Aorta (tissue), 5 donors: ENCODE results near the gene CBX2. TPM values are rescaled to one million over a fixed set of nuclear protein-coding genes. Genes with fewer than 3 reads are reported as not detected.

Experiments used
- ATAC-seq: fragments of 200-7000 bp; cut with Tn5 transposase; one replicate; pipeline ENCODE4 v1.9.1; 2022; ENCODE audit warnings: moderate library complexity; ENCODE audit not compliant: low FRiP score
- DNase-seq, 2 donors: peaks; one replicate each; pipeline ENCODE4 v3.0.0-alpha.2; 2020
- H3K27ac ChIP-seq, 2 donors: one replicate each; pipeline ENCODE4 v1.5.1; 2013; ENCODE audit warnings: low read length in 2 of 2, mild to moderate bottlenecking in 2 of 2, moderate library complexity in 2 of 2, control low read depth in 1 of 2, inconsistent platforms in 1 of 2, low read depth in 1 of 2
- H3K27me3 ChIP-seq, 2 donors: one replicate each; pipeline ENCODE4 v1.6.1; 2013; ENCODE audit warnings: control low read depth in 1 of 2, low read length in 1 of 2, mild to moderate bottlenecking in 1 of 2, moderate library complexity in 1 of 2; ENCODE audit not compliant: insufficient read depth in 2 of 2, control insufficient read depth in 1 of 2
- H3K36me3 ChIP-seq, 2 donors: one replicate each; pipeline ENCODE4 v1.6.1; 2013; ENCODE audit warnings: control low read depth in 1 of 2, low read length in 1 of 2, mild to moderate bottlenecking in 1 of 2; ENCODE audit not compliant: insufficient read depth in 2 of 2, control insufficient read depth in 1 of 2
- H3K4me1 ChIP-seq, 2 donors: one replicate each; pipeline ENCODE4 v1.6.1; 2013; ENCODE audit warnings: low read length in 2 of 2, control low read depth in 1 of 2, mild to moderate bottlenecking in 1 of 2, moderate library complexity in 1 of 2; ENCODE audit not compliant: insufficient read depth in 2 of 2, control insufficient read depth in 1 of 2
- H3K4me3 ChIP-seq, 2 donors: one replicate each; pipeline ENCODE4 v1.5.1; 2013; ENCODE audit warnings: low read length in 2 of 2, control low read depth in 1 of 2, mild to moderate bottlenecking in 1 of 2
- H3K9me3 ChIP-seq: one replicate; pipeline ENCODE4 v1.6.1; 2013; ENCODE audit warnings: mild to moderate bottlenecking, low read length; ENCODE audit not compliant: control insufficient read depth
- WGBS, 2 donors: extraction: QIAGEN DNeasy Blood & Tissue Kit; methylation state at CpG; one replicate each; pipeline ENCODE4 v1.1.7; 2013; 5-methylcytosine and 5-hydroxymethylcytosine counted together
- intact Hi-C, 2 donors: fragments of 100-400 bp; cut with DNase I; formaldehyde crosslinking; loops; one replicate each; pipeline versions ENCODE4 v1.14.2 to v1.15.0; 2022
- polyA plus RNA-seq, 2 donors: library from polyadenylated mRNA; stranded (reverse); fragments of 200-250 nt; gene quantifications; one replicate each; pipeline ENCODE4 v1.2.3, GENCODE V29; 2013
- total RNA-seq, 2 donors: library from RNA; stranded (reverse); fragmentation: NEBNext Ultra II Directional; extraction: Animal tissue kit (Norgen Biotek cat#: 25700); gene quantifications; one replicate each; pipeline ENCODE4 v1.2.1, GENCODE V29; 2021
- donor health status: healthy with polysubstance abuse.
- donor health status: Bipolar disorder and iron deficiency.
- donor health status: DM: no; HTN: no; CAD: no.
- donor health status: DM: no; HTN: no; CAD: no.
- donor health status: DM: yes; HTN: yes; CAD: no.

Gene CBX2
- total and polyA plus RNA-seq, 4 donors = 1.2 to 4.5 TPM; not detected in 2

- ATAC-seq (no peak), DNase-seq (no peak)
- 3 to 6% methylated on average over 52 to 76 of the region's 76 CpGs for WGBS, 2 donors
- Histone ChIP-seq H3K4me3 (no peak overlapping the region), H3K27me3 (no peaks in the 10 kb centered on the region), H3K4me1 (no peaks in the 10 kb centered on the region), H3K27ac (no peak overlapping the region), H3K36me3 (no peaks in the 10 kb centered on the region), H3K9me3 (no peaks in the 10 kb centered on the region)
- intact Hi-C loops = no loop called here
These were observed 26.3 kb downstream of the CBX2 start for GRCh38 chr17:79803997-79804855.

GRCh38 chr17:79804856-79805696 lies 27.1 kb downstream of the CBX2 start:
- no peaks in the 10 kb centered on the region for H3K27me3 ChIP-seq
- H3K27ac ChIP-seq = no peak overlapping the region
- no peaks in the 10 kb centered on the region for H3K4me1 ChIP-seq
- 19 to 23% methylated on average over 22 of the region's 22 CpGs for WGBS, 2 donors
- no peak overlapping the region for H3K4me3 ChIP-seq
- no peaks in the 10 kb centered on the region for H3K36me3 ChIP-seq
- H3K9me3 ChIP-seq = no peaks in the 10 kb centered on the region
- ATAC-seq = no peak
- DNase-seq = no peak
- intact Hi-C loops = loop anchor here in 1 of 2 donors (5.0 kb wide), 1 partner anchor 37 kb away; no protein-coding TSS in a partner anchor

DNA sequence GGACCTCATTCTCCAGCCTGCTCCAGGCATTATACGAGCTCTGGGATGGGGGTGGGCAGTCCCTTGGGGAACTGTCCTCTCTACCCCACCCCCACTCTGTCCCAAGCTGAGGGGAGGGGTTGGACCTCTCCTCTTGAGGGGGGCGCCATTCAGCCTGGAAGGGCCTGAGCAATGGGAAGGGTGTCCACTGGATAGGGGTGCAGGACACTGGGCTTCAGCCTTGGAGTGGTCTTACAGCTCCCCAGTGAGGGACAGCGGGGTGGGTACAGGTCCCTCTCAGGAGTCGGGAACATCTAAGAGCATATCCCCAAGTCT lies 28.5 kb downstream of the CBX2 start:
- Histone ChIP-seq H3K36me3 (no peaks in the 10 kb centered on the region), H3K4me3 (no peak overlapping the region), H3K9me3 (no peaks in the 10 kb centered on the region), H3K27ac (no peak overlapping the region), H3K4me1 (no peaks in the 10 kb centered on the region), H3K27me3 (no peaks in the 10 kb centered on the region)
- DNase-seq = no peak
- WGBS, 2 donors = 23 to 25% methylated on average over 4 of the region's 4 CpGs
- no peak for ATAC-seq
- intact Hi-C loops = loop anchor here in 1 of 2 donors (5.0 kb wide), 1 partner anchor 36 kb away; no protein-coding TSS in a partner anchor

- Histone ChIP-seq H3K4me1 (no peaks in the 10 kb centered on the region), H3K27me3 (no peaks in the 10 kb centered on the region), H3K9me3 (no peaks in the 10 kb centered on the region), H3K36me3 (no peaks in the 10 kb centered on the region), H3K27ac (no peak overlapping the region), H3K4me3 (no peak overlapping the region)
- intact Hi-C loops = loop anchor here in 1 of 2 donors (5.0 kb wide), 1 partner anchor 35 kb away; no protein-coding TSS in a partner anchor
- no peak for DNase-seq
- 31% methylated on average over 13 of the region's 13 CpGs for WGBS, 2 donors
- no peak for ATAC-seq
These were observed 29.1 kb downstream of the CBX2 start for GRCh38 chr17:79806863-79807720.

DNA sequence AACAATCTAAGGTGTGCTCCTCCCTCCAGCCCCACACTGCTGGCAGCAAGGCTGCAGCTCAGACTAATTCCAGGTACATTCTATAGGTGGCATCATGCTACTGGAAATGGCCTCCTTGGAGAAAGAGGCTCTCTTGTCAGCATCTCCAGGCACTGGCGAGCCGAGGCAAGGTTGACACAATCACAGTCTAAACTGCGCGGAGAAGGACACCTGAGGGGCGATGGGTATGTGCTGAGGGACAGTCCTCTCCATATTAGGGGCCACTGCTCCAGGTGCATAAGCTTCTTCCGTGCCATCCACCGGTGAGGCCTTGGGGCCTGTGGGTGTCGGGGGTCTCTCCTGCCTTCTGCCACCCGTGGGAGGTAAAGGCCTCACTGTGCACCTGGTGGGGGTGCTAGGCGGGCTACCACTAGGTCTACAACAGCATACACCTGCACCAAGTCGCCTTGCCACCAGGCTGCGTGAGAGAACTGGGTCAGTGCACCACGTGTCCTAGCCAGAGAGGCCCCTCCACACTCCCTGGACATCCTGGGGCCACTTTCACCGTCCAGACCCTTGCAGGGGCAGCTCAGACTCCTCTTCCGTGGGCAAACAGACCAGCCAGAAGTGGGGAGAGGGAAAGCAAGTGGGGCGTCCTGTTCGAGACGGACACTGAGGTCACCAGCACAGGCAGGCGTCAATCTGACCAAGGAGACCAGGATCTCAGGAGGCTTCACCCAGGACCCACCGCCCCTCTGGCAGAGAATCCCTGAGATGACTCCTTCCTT lies 31.0 kb downstream of the CBX2 start:
- H3K36me3 ChIP-seq = no peaks in the 10 kb centered on the region
- H3K4me1 ChIP-seq = no peaks in the 10 kb centered on the region
- no peak for ATAC-seq
- no peaks in the 10 kb centered on the region for H3K9me3 ChIP-seq
- no peak overlapping the region for H3K27ac ChIP-seq
- 59 to 60% methylated on average over 19 to 20 of the region's 20 CpGs for WGBS, 2 donors
- no peaks in the 10 kb centered on the region for H3K27me3 ChIP-seq
- no peak for DNase-seq
- intact Hi-C loops = loop anchor here in 1 of 2 donors (5.0 kb wide), 1 partner anchor 33 kb away; no protein-coding TSS in a partner anchor
- no peak overlapping the region for H3K4me3 ChIP-seq

GRCh38 chr17:79809530-79810129 lies 31.7 kb downstream of the CBX2 start:
- intact Hi-C loops = loop anchor here in 1 of 2 donors (5.0 kb wide), 1 partner anchor 33 kb away; no protein-coding TSS in a partner anchor
- no peaks in the 10 kb centered on the region for H3K27me3 ChIP-seq

GRCh38 chr17:79810130-79811010 lies 32.4 kb downstream of the CBX2 start:
- DNase-seq (peak; percentile 77 to 89), ATAC-seq (no peak)
- H3K36me3 ChIP-seq = no peaks in the 10 kb centered on the region
- no peak overlapping the region for H3K27ac ChIP-seq
- WGBS, 2 donors = 1 to 2% methylated on average over 46 to 79 of the region's 79 CpGs
- H3K9me3 ChIP-seq = no peaks in the 10 kb centered on the region
- H3K27me3 ChIP-seq = no peaks in the 10 kb centered on the region
- H3K4me1 ChIP-seq = no peaks in the 10 kb centered on the region
- no peak overlapping the region for H3K4me3 ChIP-seq
- intact Hi-C loops = no loop called here

More at GRCh38 chr17:79809530-79810129, 31.7 kb downstream of the CBX2 start:
- Histone ChIP-seq H3K4me1 (no peaks in the 10 kb centered on the region), H3K9me3 (no peaks in the 10 kb centered on the region), H3K4me3 (no peak overlapping the region), H3K27ac (no peak overlapping the region), H3K36me3 (no peaks in the 10 kb centered on the region)
- 6% methylated on average over 37 to 40 of the region's 40 CpGs for WGBS, 2 donors
- ATAC-seq = no peak
- no peak for DNase-seq
